NB4 (cell line): ENCODE data around the gene RNASET2.

ENCODE experiments used
- CTCF ChIP-seq: IDR thresholded peaks from one replicate; pipeline ENCODE4 v1.5.1; 2012; ENCODE audit warnings: low read depth, low read length
- MAX ChIP-seq: IDR thresholded peaks from 2 replicates; pipeline ENCODE4 v1.6.1; 2011; ENCODE audit warnings: low read depth, low read length
- POLR2A ChIP-seq: IDR thresholded peaks from 2 replicates; pipeline ENCODE4 v1.6.1; 2011; ENCODE audit warnings: mild to moderate bottlenecking; ENCODE audit not compliant: insufficient read length; ENCODE audit errors: extremely low read depth

GRCh38 chr6:166932616-166933015 is 23.7 kb downstream of the RNASET2 start:
- TF ChIP-seq CTCF (no peak), POLR2A (no peak), MAX (no peak)
